Measurements from ENCODE around the gene COPG1.

Gene COPG1

GRCh38 chr3:129315998-129316247 lies 66.5 kb downstream of the COPG1 start:
- no peaks in the 10 kb centered on the region for H3K9me3 ChIP-seq (ENCODE audit: severe bottlenecking)
- peak overlapping the region; percentile 52 for H3K4me3 ChIP-seq (ENCODE audit: severe bottlenecking)
- peaks cover 3% of the 10 kb centered on the region for H3K4me1 ChIP-seq (ENCODE audit: insufficient read depth, poor library complexity, severe bottlenecking)
- H3K27me3 ChIP-seq (ENCODE audit: insufficient read depth, poor library complexity, severe bottlenecking): no peaks in the 10 kb centered on the region
- no peaks in the 10 kb centered on the region for H3K36me3 ChIP-seq (ENCODE audit: low read depth)
- TF ChIP-seq CTCF (IDR thresholded peaks at IDR 0.05; ENCODE audit: poor library complexity, severe bottlenecking): no peak
- DNase-seq (ENCODE audit: low spot score) (no peak), ATAC-seq (ENCODE audit: low read depth) (peak; percentile 28; the same call in 2 of the 3 replicates)
- peak overlapping the region; percentile 92 for H3K27ac ChIP-seq (ENCODE audit: poor library complexity, severe bottlenecking)

- DNase-seq (ENCODE audit: low spot score) (no peak), ATAC-seq (ENCODE audit: low read depth) (peak; percentile 26)
- Histone ChIP-seq H3K36me3 (ENCODE audit: low read depth) (no peaks in the 10 kb centered on the region), H3K27me3 (ENCODE audit: insufficient read depth, poor library complexity, severe bottlenecking) (no peaks in the 10 kb centered on the region), H3K4me1 (ENCODE audit: insufficient read depth, poor library complexity, severe bottlenecking) (no peaks in the 10 kb centered on the region), H3K27ac (ENCODE audit: poor library complexity, severe bottlenecking) (peak overlapping the region; percentile 92), H3K4me3 (ENCODE audit: severe bottlenecking) (peak overlapping the region; percentile 52), H3K9me3 (ENCODE audit: severe bottlenecking) (no peaks in the 10 kb centered on the region)
- peak; percentile 88 for TF ChIP-seq CTCF (IDR thresholded peaks at IDR 0.05; ENCODE audit: poor library complexity, severe bottlenecking)
Observed at GRCh38 chr3:129316248-129317013, 67.0 kb downstream of the COPG1 start.

- peak overlapping the region; percentile 52 for H3K4me3 ChIP-seq (ENCODE audit: severe bottlenecking)
- H3K4me1 ChIP-seq (ENCODE audit: insufficient read depth, poor library complexity, severe bottlenecking): no peaks in the 10 kb centered on the region
- TF ChIP-seq CTCF (IDR thresholded peaks at IDR 0.05; ENCODE audit: poor library complexity, severe bottlenecking): no peak
- ATAC-seq (ENCODE audit: low read depth) (no peak), DNase-seq (ENCODE audit: low spot score) (no peak)
- no peaks in the 10 kb centered on the region for H3K36me3 ChIP-seq (ENCODE audit: low read depth)
- no peaks in the 10 kb centered on the region for H3K9me3 ChIP-seq (ENCODE audit: severe bottlenecking)
- H3K27me3 ChIP-seq (ENCODE audit: insufficient read depth, poor library complexity, severe bottlenecking): no peaks in the 10 kb centered on the region
- H3K27ac ChIP-seq (ENCODE audit: poor library complexity, severe bottlenecking): peak overlapping the region; percentile 92
Observed at GRCh38 chr3:129317014-129317771, 67.8 kb downstream of the COPG1 start.

- Histone ChIP-seq H3K9me3 (ENCODE audit: severe bottlenecking) (no peaks in the 10 kb centered on the region), H3K36me3 (ENCODE audit: low read depth) (no peaks in the 10 kb centered on the region), H3K27me3 (ENCODE audit: insufficient read depth, poor library complexity, severe bottlenecking) (no peaks in the 10 kb centered on the region), H3K4me1 (ENCODE audit: insufficient read depth, poor library complexity, severe bottlenecking) (no peaks in the 10 kb centered on the region), H3K27ac (ENCODE audit: poor library complexity, severe bottlenecking) (no peak overlapping the region), H3K4me3 (ENCODE audit: severe bottlenecking) (no peak overlapping the region)
- DNase-seq (ENCODE audit: low spot score): peak; percentile 30
- ATAC-seq (ENCODE audit: low read depth): no peak
- TF ChIP-seq CTCF (IDR thresholded peaks at IDR 0.05; ENCODE audit: poor library complexity, severe bottlenecking): no peak
Observed at GRCh38 chr3:129317848-129318247, 68.4 kb downstream of the COPG1 start.

- no peaks in the 10 kb centered on the region for H3K9me3 ChIP-seq (ENCODE audit: severe bottlenecking)
- ATAC-seq (ENCODE audit: low read depth): no peak
- no peak overlapping the region for H3K27ac ChIP-seq (ENCODE audit: poor library complexity, severe bottlenecking)
- peak; percentile 29 for DNase-seq (ENCODE audit: low spot score)
- no peak overlapping the region for H3K4me3 ChIP-seq (ENCODE audit: severe bottlenecking)
- TF ChIP-seq CTCF (IDR thresholded peaks at IDR 0.05; ENCODE audit: poor library complexity, severe bottlenecking): no peak
- H3K36me3 ChIP-seq (ENCODE audit: low read depth): no peaks in the 10 kb centered on the region
- H3K27me3 ChIP-seq (ENCODE audit: insufficient read depth, poor library complexity, severe bottlenecking): no peaks in the 10 kb centered on the region
- no peaks in the 10 kb centered on the region for H3K4me1 ChIP-seq (ENCODE audit: insufficient read depth, poor library complexity, severe bottlenecking)
Observed at GRCh38 chr3:129318921-129319320, 69.5 kb downstream of the COPG1 start.
